H1 (cell line): Measurements from ENCODE around the gene FOXD4L1. TPM values are rescaled to one million over a fixed set of nuclear protein-coding genes. Genes with fewer than 3 reads are reported as not detected.
"Not testable (repeated sequence)": the region's sequence is repeated elsewhere in the genome, so short reads cannot be mapped to it uniquely, and the experiment has no call there.

Experiments used
- CTCF ChIA-PET: fragments of 300-600 bp; sonication (Branson Sonifier 250); formaldehyde crosslinking; loops from one replicate; lab custom pipeline; 2021; ENCODE audit not compliant: partially characterized antibody; lab: Charles Lee
- POLR2A ChIA-PET: fragments of 300-600 bp; sonication (Branson Sonifier 250); formaldehyde crosslinking; loops from one replicate; lab custom pipeline; 2021; ENCODE audit warnings: inconsistent platforms; ENCODE audit not compliant: partially characterized antibody; lab: Charles Lee
- DNase-seq, 2 experiments: peaks; one replicate each; pipeline versions ENCODE4 v3.0.0 to v3.0.0-alpha.2; 2010 to 2022; ENCODE audit warnings: low spot score in 2 of 2, low read depth in 1 of 2, mixed read lengths in 1 of 2
- FAIRE-seq: peaks from 2 replicates; lab custom pipeline; 2011; peaks lifted over from hg19 to GRCh38; lab: Jason Lieb, UNC
- H2AFZ ChIP-seq: 2 replicates; pipeline ENCODE4 v1.8.1; 2012; ENCODE audit warnings: low read length, inconsistent platforms
- H2AK5ac ChIP-seq: 2 replicates; pipeline ENCODE4 v1.6.1; 2013; ENCODE audit warnings: low read depth, low read length
- H2BK120ac ChIP-seq: replicated peaks from 2 replicates; pipeline ENCODE3; 2013; ENCODE audit warnings: low read depth, low read length, inconsistent platforms
- H2BK12ac ChIP-seq: 2 replicates; pipeline ENCODE4 v1.6.1; 2013; ENCODE audit warnings: low read depth, low read length
- H2BK15ac ChIP-seq: 2 replicates; pipeline ENCODE4 v1.6.1; 2013; ENCODE audit warnings: low read length
- H2BK20ac ChIP-seq: 2 replicates; pipeline ENCODE4 v1.6.1; 2013; ENCODE audit warnings: low read length
- H2BK5ac ChIP-seq: 2 replicates; pipeline ENCODE4 v1.6.1; 2013; ENCODE audit warnings: low read depth, low read length
- H3K14ac ChIP-seq: 2 replicates; pipeline ENCODE4 v1.6.1; 2013; ENCODE audit warnings: inconsistent platforms; ENCODE audit not compliant: insufficient read length
- H3K18ac ChIP-seq: 2 replicates; pipeline ENCODE4 v1.6.1; 2013; ENCODE audit warnings: low read length; ENCODE audit errors: extremely low read depth
- H3K23ac ChIP-seq: 2 replicates; pipeline ENCODE4 v1.6.1; 2013; ENCODE audit warnings: inconsistent platforms; ENCODE audit not compliant: insufficient read length
- H3K23me2 ChIP-seq: 2 replicates; pipeline ENCODE4 v1.6.1; 2013; ENCODE audit warnings: low read depth, low read length
- H3K27ac ChIP-seq: 2 replicates; pipeline ENCODE4 v1.6.1; 2011; ENCODE audit warnings: low read depth, low read length, inconsistent platforms
- H3K27me3 ChIP-seq, 4 experiments: replicated peaks in 1 of 4; 1 replicate in 1 of 4; 2 replicates in 3 of 4; pipeline versions ENCODE4 v1.6.1 to v1.8.1; 2011 to 2013; ENCODE audit warnings: low read length in 3 of 4, mild to moderate bottlenecking in 3 of 4, inconsistent platforms in 2 of 4, mixed read lengths in 2 of 4, moderate library complexity in 1 of 4; ENCODE audit not compliant: control insufficient read depth in 3 of 4, insufficient read depth in 3 of 4; ENCODE audit errors: extremely low read depth in 1 of 4
- H3K36me3 ChIP-seq, 4 experiments: 2 replicates each; pipeline versions ENCODE4 v1.6.1 to v1.8.1; 2011 to 2013; ENCODE audit warnings: mild to moderate bottlenecking in 4 of 4, low read length in 3 of 4, moderate library complexity in 2 of 4, control low read depth in 1 of 4, inconsistent platforms in 1 of 4; ENCODE audit not compliant: insufficient read depth in 4 of 4, control insufficient read depth in 2 of 4
- H3K4ac ChIP-seq: replicated peaks from 2 replicates; pipeline ENCODE3; 2013; ENCODE audit warnings: low read length, low read depth, mixed read lengths, inconsistent platforms; ENCODE audit not compliant: insufficient read length
- H3K4me1 ChIP-seq, 4 experiments: replicated peaks in 1 of 4; 1 replicate in 1 of 4; 2 replicates in 3 of 4; pipeline versions ENCODE4 v1.6.1 to v1.8.1; 2011 to 2013; ENCODE audit warnings: low read length in 3 of 4, inconsistent platforms in 2 of 4, mixed read lengths in 1 of 4; ENCODE audit not compliant: insufficient read depth in 4 of 4, control insufficient read depth in 3 of 4
- H3K4me2 ChIP-seq, 2 experiments: 2 replicates each; pipeline versions ENCODE4 v1.6.1 to v1.8.1; 2011 to 2013; ENCODE audit warnings: low read depth in 2 of 2, low read length in 2 of 2, control low read depth in 1 of 2, inconsistent platforms in 1 of 2, mild to moderate bottlenecking in 1 of 2; ENCODE audit not compliant: insufficient read depth in 1 of 2
- H3K4me3 ChIP-seq, 4 experiments: fragments of 200-600, 300-600 bp in 1 of 4; sonication (generic), shearing (Covaris generic), sonication (Bioruptor Twin) in 1 of 4; 2 replicates each; pipeline versions ENCODE4 v1.5.1 to v1.8.1; 2011 to 2016; ENCODE audit warnings: low read length in 4 of 4, low read depth in 3 of 4, control low read depth in 2 of 4, inconsistent platforms in 2 of 4, mild to moderate bottlenecking in 2 of 4, mixed read lengths in 1 of 4, moderate library complexity in 1 of 4; ENCODE audit not compliant: insufficient read depth in 2 of 4; ENCODE audit errors: extremely low read depth in 1 of 4
- H3K56ac ChIP-seq: replicated peaks from 2 replicates; pipeline ENCODE3; 2013; ENCODE audit warnings: low read depth, mild to moderate bottlenecking, mixed read lengths, low read length, inconsistent platforms; ENCODE audit not compliant: insufficient read length
- H3K79me1 ChIP-seq: 2 replicates; pipeline ENCODE4 v1.6.1; 2013; ENCODE audit warnings: low read depth, low read length, control low read depth
- H3K79me2 ChIP-seq, 2 experiments: 2 replicates each; pipeline versions ENCODE4 v1.6.1 to v1.8.1; 2012 to 2013; ENCODE audit warnings: low read length in 2 of 2, mild to moderate bottlenecking in 2 of 2, inconsistent platforms in 1 of 2; ENCODE audit not compliant: insufficient read depth in 2 of 2, control insufficient read depth in 1 of 2
- H3K9ac ChIP-seq, 4 experiments: replicated peaks in 1 of 4; 1 replicate in 1 of 4; 2 replicates in 3 of 4; pipeline versions ENCODE4 v1.6.1 to v1.8.1; 2011 to 2013; ENCODE audit warnings: low read depth in 3 of 4, low read length in 3 of 4, control low read depth in 2 of 4, mild to moderate bottlenecking in 2 of 4, moderate library complexity in 2 of 4, inconsistent platforms in 1 of 4; ENCODE audit errors: extremely low read depth in 1 of 4
- H3K9me3 ChIP-seq, 2 experiments: 2 replicates each; pipeline versions ENCODE4 v1.6.1 to v1.8.1; 2012 to 2013; ENCODE audit warnings: mild to moderate bottlenecking in 2 of 2, moderate library complexity in 2 of 2, control low read depth in 1 of 2, inconsistent platforms in 1 of 2, low read depth in 1 of 2, low read length in 1 of 2, mixed read lengths in 1 of 2; ENCODE audit not compliant: insufficient read depth in 2 of 2
- H4K20me1 ChIP-seq, 2 experiments: replicated peaks in 1 of 2; 2 replicates each; pipeline versions ENCODE3 to v1.8.1; 2011 to 2013; ENCODE audit warnings: inconsistent platforms in 2 of 2, low read length in 2 of 2, mild to moderate bottlenecking in 1 of 2; ENCODE audit not compliant: insufficient read depth in 2 of 2, control insufficient read depth in 1 of 2
- H4K5ac ChIP-seq: 2 replicates; pipeline ENCODE4 v1.6.1; 2013; ENCODE audit warnings: low read length, low read depth, mixed read lengths, inconsistent platforms; ENCODE audit not compliant: insufficient read length
- H4K8ac ChIP-seq: 2 replicates; pipeline ENCODE4 v1.8.0; 2013; ENCODE audit warnings: mild to moderate bottlenecking, moderate library complexity, low read length, inconsistent platforms; ENCODE audit not compliant: insufficient read depth; ENCODE audit errors: extremely low read depth
- H4K91ac ChIP-seq: replicated peaks from 2 replicates; pipeline ENCODE3; 2013; ENCODE audit warnings: low read length, mixed read lengths, inconsistent platforms; ENCODE audit not compliant: insufficient read length
- WGBS, 2 experiments: shearing (Covaris generic) in 1 of 2; methylation state at CpG; one replicate each; pipeline versions ENCODE4 v1.1.6 to v1.1.7; 2013 to 2015; ENCODE audit warnings: low lambda C conversion rate in 2 of 2, mixed read lengths in 2 of 2, inconsistent platforms in 1 of 2, low coverage in 1 of 2, missing lambda C conversion rate in 1 of 2; ENCODE audit not compliant: insufficient replicate concordance in 2 of 2, insufficient coverage in 1 of 2, insufficient read length in 1 of 2; ENCODE audit errors: extremely low coverage in 1 of 2, missing lambda C conversion rate in 1 of 2; 5-methylcytosine and 5-hydroxymethylcytosine counted together
- polyA plus RNA-seq, 7 experiments: library from polyadenylated mRNA; depleted of rRNA in 3 of 7; stranded (reverse) in 5 of 7; unstranded in 2 of 7; fragments of >200 nt in 5 of 7; fragments of 200-250 nt in 2 of 7; gene quantifications; 1 replicate in 5 of 7; 2 replicates in 1 of 7; 4 replicates in 1 of 7; pipeline versions ENCODE4 v1.2.1 to v1.2.3, GENCODE V29; 2011 to 2013; ENCODE audit warnings: missing spikeins in 2 of 7, mixed read lengths in 2 of 7
- total RNA-seq: library from RNA; stranded (reverse); fragmentation: NEBNext Ultra II Directional; extraction: Animal tissue kit (Norgen Biotek cat#: 25700); gene quantifications from 2 replicates; pipeline ENCODE4 v1.2.1, GENCODE V29; 2021

FOXD4L1 gene
- total and polyA plus RNA-seq, 2 of the 8 experiments (the other 6 are each of a cell fraction or from before 2014, with no cell fraction given) = not detected

DNA sequence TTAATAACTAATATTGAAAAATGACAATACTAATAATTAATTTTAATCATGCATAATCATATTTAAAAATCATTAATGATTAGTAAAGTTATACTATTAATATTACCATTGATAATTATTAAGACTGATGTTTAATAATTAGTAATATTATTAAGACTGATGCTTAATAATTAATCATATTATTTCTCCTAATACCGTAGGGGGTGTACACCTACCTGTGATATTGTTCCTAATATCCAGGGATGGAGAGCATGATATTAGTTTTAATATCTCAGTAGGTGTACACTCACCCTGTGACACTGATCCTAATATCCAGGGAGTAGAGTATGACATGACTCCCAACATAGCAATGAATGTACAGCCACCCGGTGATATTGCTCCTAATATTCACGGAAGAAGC is 12.4 kb downstream of the FOXD4L1 start:
- H3K79me1 ChIP-seq, H3K18ac ChIP-seq, H2BK120ac ChIP-seq, H4K8ac ChIP-seq, H2BK20ac ChIP-seq, H2AFZ ChIP-seq, H3K4me3 ChIP-seq, H4K20me1 ChIP-seq, H4K91ac ChIP-seq, H3K14ac ChIP-seq, DNase-seq, H3K23me2 ChIP-seq, H2AK5ac ChIP-seq, H3K79me2 ChIP-seq, CTCF ChIA-PET, H4K5ac ChIP-seq, FAIRE-seq, H3K9ac ChIP-seq, H3K23ac ChIP-seq, POLR2A ChIA-PET, H2BK5ac ChIP-seq, H2BK15ac ChIP-seq, H3K36me3 ChIP-seq, H3K56ac ChIP-seq, H3K9me3 ChIP-seq, H2BK12ac ChIP-seq, H3K27ac ChIP-seq, H3K4me1 ChIP-seq, H3K4ac ChIP-seq, H3K4me2 ChIP-seq: not testable (repeated sequence)
- peaks cover 0 to 12% (median 6%) of the 10 kb centered on the region in 4 experiments; a peak in 6 of 7 replicates for H3K27me3 ChIP-seq
- 100% methylated on average over 2 of the region's 3 CpGs; no CpG with 5 or more reads in 1 of the 2 experiments for WGBS, 2 experiments

DNA sequence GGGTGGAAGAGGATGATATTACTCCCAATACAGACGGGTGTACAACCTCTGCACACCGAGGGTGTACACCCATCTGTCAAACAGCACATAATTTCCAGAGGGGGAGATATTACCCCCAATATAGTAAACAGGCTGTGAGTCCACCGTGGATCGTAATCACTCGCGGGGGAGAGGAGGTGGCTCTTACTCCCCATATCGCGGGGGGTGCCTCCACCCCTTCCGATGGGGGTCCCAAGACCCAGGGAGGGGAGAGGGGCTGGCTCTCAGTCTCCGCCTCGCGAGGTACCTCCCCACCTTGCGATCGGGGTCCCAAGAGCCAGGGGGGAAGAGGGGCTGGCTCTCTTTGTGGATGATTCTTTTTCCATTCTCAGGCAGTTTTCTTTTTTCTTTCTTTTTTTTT is 13.4 kb downstream of the FOXD4L1 start:
- POLR2A ChIA-PET, H3K36me3 ChIP-seq, H3K23ac ChIP-seq, H3K79me1 ChIP-seq, H3K4me1 ChIP-seq, H3K27me3 ChIP-seq, DNase-seq, H4K91ac ChIP-seq, H3K14ac ChIP-seq, CTCF ChIA-PET, H3K4me3 ChIP-seq, FAIRE-seq, H2BK20ac ChIP-seq, H3K56ac ChIP-seq, H3K4ac ChIP-seq, H2BK5ac ChIP-seq, H2BK12ac ChIP-seq, H3K23me2 ChIP-seq, H2AK5ac ChIP-seq, H4K20me1 ChIP-seq, H2AFZ ChIP-seq, H2BK15ac ChIP-seq, H3K79me2 ChIP-seq, H3K9ac ChIP-seq, H4K5ac ChIP-seq, H2BK120ac ChIP-seq, H4K8ac ChIP-seq, H3K4me2 ChIP-seq, H3K18ac ChIP-seq, H3K9me3 ChIP-seq, H3K27ac ChIP-seq: not testable (repeated sequence)
- WGBS, 2 experiments = 86% methylated on average over 9 of the region's 14 CpGs; no CpG with 5 or more reads in 1 of the 2 experiments
